ENCODE data around the gene ADAMTS2.

DNA sequence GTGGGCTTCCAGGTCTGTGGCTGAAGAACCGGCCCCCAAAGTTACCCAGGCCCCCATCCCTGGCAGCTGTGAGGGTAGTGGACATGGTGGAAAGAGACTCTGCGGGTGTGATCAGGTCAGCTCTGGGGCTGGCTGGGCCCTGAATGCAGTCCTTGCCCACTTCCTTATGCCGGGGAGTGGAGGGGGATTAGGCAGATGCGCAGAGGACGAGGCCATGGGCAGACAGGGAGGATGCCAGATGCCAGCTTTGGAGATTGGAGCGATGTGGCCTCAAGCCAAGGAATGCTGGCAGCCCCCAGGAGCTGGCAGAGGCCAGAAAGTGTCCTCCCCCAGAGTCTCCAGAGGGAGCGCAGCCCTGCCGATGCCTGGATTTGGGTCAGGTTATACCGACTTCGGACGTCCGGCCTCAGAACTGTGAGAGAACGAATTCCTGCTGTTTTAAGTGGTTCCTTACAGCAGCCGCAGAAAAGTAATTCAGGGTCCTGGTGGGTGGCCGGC lies 69.8 kb downstream of the ADAMTS2 start:
- no peak for TF ChIP-seq POLR2A (IDR thresholded peaks at IDR 0.05; ENCODE audit: low read depth, low read length)
- TF ChIP-seq TAF1 (IDR thresholded peaks at IDR 0.05; ENCODE audit: low read depth, low read length): no peak
- no peak for TF ChIP-seq POLR2AphosphoS5 (IDR thresholded peaks at IDR 0.05; ENCODE audit: low read depth, low read length)
- no peak for TF ChIP-seq SPI1 (IDR thresholded peaks at IDR 0.05; ENCODE audit: low read depth, low read length)
- TF ChIP-seq POU2F2 (IDR thresholded peaks at IDR 0.05; ENCODE audit: low read depth, low read length): no peak

All from GM12891 (cell line).